CD4-positive, CD25-positive, alpha-beta regulatory T cell (primary cell): ENCODE measurements around the gene PRKAB1. TPM values are rescaled to one million over a fixed set of nuclear protein-coding genes. Genes with fewer than 3 reads are reported as not detected.

Source experiments
- ATAC-seq, 2 donors: fragments of 150-1000 bp; cut with Tn5 transposase; one replicate each; pipeline ENCODE4 v1.10.0; 2021; ENCODE audit warnings: low read depth in 2 of 2, moderate number of reproducible peaks in 2 of 2, moderate library complexity in 1 of 2
- DNase-seq, 3 donors: peaks; one replicate each; pipeline versions ENCODE4 v3.0.0 to v3.0.0-alpha.2; 2012 to 2022; ENCODE audit warnings: mixed read lengths in 1 of 3
- H3K27ac ChIP-seq: one replicate; pipeline ENCODE4 v1.7.0; 2013; ENCODE audit warnings: mild to moderate bottlenecking, low read length; ENCODE audit not compliant: insufficient read depth, poor library complexity, severe bottlenecking
- H3K27me3 ChIP-seq: one replicate; pipeline ENCODE4 v1.7.0; 2013; ENCODE audit warnings: low read length; ENCODE audit not compliant: control insufficient read depth, insufficient read depth
- H3K36me3 ChIP-seq: one replicate; pipeline ENCODE4 v1.7.0; 2013; ENCODE audit warnings: mild to moderate bottlenecking, low read length, moderate library complexity; ENCODE audit not compliant: control insufficient read depth, insufficient read depth
- H3K4me1 ChIP-seq: 2 replicates; pipeline ENCODE4 v1.7.0; 2013; ENCODE audit warnings: mild to moderate bottlenecking, low read length; ENCODE audit not compliant: insufficient read depth, control insufficient read depth, poor library complexity, severe bottlenecking
- H3K4me3 ChIP-seq: one replicate; pipeline ENCODE4 v1.7.0; 2013; ENCODE audit warnings: low read depth, mild to moderate bottlenecking, low read length, moderate library complexity
- H3K9me3 ChIP-seq, 2 experiments: 1 replicate in 1 of 2; 2 replicates in 1 of 2; pipeline ENCODE4 v1.7.0; 2013; ENCODE audit warnings: low read length in 2 of 2, mild to moderate bottlenecking in 1 of 2, moderate library complexity in 1 of 2; ENCODE audit not compliant: control insufficient read depth in 2 of 2
- H3K27ac Mint-ChIP-seq, 3 donors: one replicate each; pipeline ENCODE4 v1.8.0; 2020 to 2022; ENCODE audit warnings: mild to moderate bottlenecking in 3 of 3, mixed read lengths in 3 of 3, moderate library complexity in 2 of 3
- H3K27me3 Mint-ChIP-seq: one replicate; pipeline ENCODE4 v1.8.0; 2022; ENCODE audit warnings: mild to moderate bottlenecking, mixed read lengths
- H3K36me3 Mint-ChIP-seq: one replicate; pipeline ENCODE4 v1.8.0; 2020; ENCODE audit warnings: mixed read lengths
- H3K4me1 Mint-ChIP-seq, 4 donors: one replicate each; pipeline ENCODE4 v1.8.0; 2020 to 2022; ENCODE audit warnings: mixed read lengths in 4 of 4, mild to moderate bottlenecking in 1 of 4
- H3K4me3 Mint-ChIP-seq, 4 donors: one replicate each; pipeline ENCODE4 v1.8.0; 2020 to 2022; ENCODE audit warnings: mild to moderate bottlenecking in 4 of 4, mixed read lengths in 4 of 4, moderate library complexity in 3 of 4
- H3K9me3 Mint-ChIP-seq, 7 donors: one replicate each; pipeline ENCODE4 v1.8.0; 2020 to 2022; ENCODE audit warnings: mixed read lengths in 7 of 7, mild to moderate bottlenecking in 3 of 7, moderate library complexity in 2 of 7
- polyA plus RNA-seq, 4 donors: library from polyadenylated mRNA; unstranded; fragments of 300-500 nt; fragmentation: Illumina TruSeq; gene quantifications; one replicate each; pipeline ENCODE4 v1.2.3, GENCODE V29; 2021
- total RNA-seq: library from RNA; stranded (reverse); gene quantifications from one replicate; pipeline ENCODE4 v1.2.3, GENCODE V29; 2022

PRKAB1 gene
- total and polyA plus RNA-seq, 5 donors from 2014 or later = 23.5 to 66.2 (median 50.7) TPM

DNA sequence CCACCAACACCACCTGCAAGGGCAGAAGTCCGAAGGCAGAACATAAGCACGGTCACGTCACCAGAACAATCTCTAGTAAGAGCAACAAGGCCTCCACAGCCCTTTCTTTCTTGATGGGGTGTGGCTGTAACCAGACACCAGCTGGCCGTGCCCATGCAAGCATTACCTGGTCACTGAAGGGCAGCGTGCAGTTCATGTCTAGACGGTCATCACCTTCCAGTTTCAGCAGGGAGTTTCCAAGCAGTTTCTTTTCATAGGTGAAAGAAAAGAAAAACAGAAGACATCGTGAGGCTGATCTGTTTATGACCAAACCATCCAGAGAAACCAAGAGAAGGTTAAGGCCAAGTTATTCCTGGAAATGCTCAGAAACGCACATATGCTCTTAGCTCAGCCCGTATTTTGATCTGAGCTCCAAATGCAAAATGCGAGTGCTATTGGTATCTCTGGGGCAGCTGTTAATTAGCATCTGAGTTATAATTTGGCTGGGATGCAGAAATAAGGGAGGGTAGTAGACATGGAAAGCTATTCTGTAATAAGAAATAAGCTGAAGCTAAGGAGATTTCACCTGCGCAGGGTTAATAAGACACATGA is 42.5 kb downstream of the PRKAB1 start:
- no peak overlapping the region for H3K27ac ChIP-seq
- DNase-seq (no peak), ATAC-seq (no peak)
- peaks cover 0 to 2% (median 0%) of the 10 kb centered on the region in 4 donors for H3K4me1 Mint-ChIP-seq
- H3K27ac Mint-ChIP-seq = no peak overlapping the region
- H3K9me3 Mint-ChIP-seq = no peaks in the 10 kb centered on the region
- H3K27me3 ChIP-seq = no peaks in the 10 kb centered on the region
- H3K4me1 ChIP-seq = no peaks in the 10 kb centered on the region
- no peaks in the 10 kb centered on the region for H3K9me3 ChIP-seq
- H3K4me3 Mint-ChIP-seq = no peak overlapping the region
- peaks cover 5% of the 10 kb centered on the region for H3K36me3 ChIP-seq
- H3K27me3 Mint-ChIP-seq = no peaks in the 10 kb centered on the region
- H3K36me3 Mint-ChIP-seq = peaks cover 39% of the 10 kb centered on the region
- H3K4me3 ChIP-seq = no peak overlapping the region

GRCh38 chr12:119710965-119711551 is 43.1 kb downstream of the PRKAB1 start:
- Histone ChIP-seq H3K9me3 (no peaks in the 10 kb centered on the region), H3K27ac (no peak overlapping the region), H3K36me3 (peaks cover 5% of the 10 kb centered on the region), H3K4me1 (no peaks in the 10 kb centered on the region), H3K27me3 (no peaks in the 10 kb centered on the region), H3K4me3 (no peak overlapping the region)
- ATAC-seq = no peak
- no peak overlapping the region for H3K27ac Mint-ChIP-seq
- peaks cover 39% of the 10 kb centered on the region for H3K36me3 Mint-ChIP-seq
- no peak overlapping the region for H3K4me3 Mint-ChIP-seq
- no peak for DNase-seq
- H3K27me3 Mint-ChIP-seq = no peaks in the 10 kb centered on the region
- H3K9me3 Mint-ChIP-seq = no peaks in the 10 kb centered on the region
- peaks cover 0 to 2% (median 0%) of the 10 kb centered on the region in 4 donors for H3K4me1 Mint-ChIP-seq

- Mint-ChIP-seq H3K27ac (no peak overlapping the region), H3K27me3 (no peaks in the 10 kb centered on the region), H3K9me3 (no peaks in the 10 kb centered on the region), H3K4me3 (no peak overlapping the region), H3K36me3 (peaks cover 39% of the 10 kb centered on the region), H3K4me1 (peaks cover 0 to 2% (median 0%) of the 10 kb centered on the region in 4 donors)
- H3K36me3 ChIP-seq = peaks cover 5% of the 10 kb centered on the region
- no peaks in the 10 kb centered on the region for H3K4me1 ChIP-seq
- H3K27me3 ChIP-seq = no peaks in the 10 kb centered on the region
- no peak overlapping the region for H3K4me3 ChIP-seq
- no peak for ATAC-seq
- H3K9me3 ChIP-seq = no peaks in the 10 kb centered on the region
- no peak overlapping the region for H3K27ac ChIP-seq
- DNase-seq = no peak
These were observed 43.8 kb downstream of the PRKAB1 start for GRCh38 chr12:119711693-119712092.

GRCh38 chr12:119712721-119713120 is 44.8 kb downstream of the PRKAB1 start:
- no peak for DNase-seq
- H3K4me3 Mint-ChIP-seq = no peak overlapping the region
- no peak overlapping the region for H3K27ac Mint-ChIP-seq

DNA sequence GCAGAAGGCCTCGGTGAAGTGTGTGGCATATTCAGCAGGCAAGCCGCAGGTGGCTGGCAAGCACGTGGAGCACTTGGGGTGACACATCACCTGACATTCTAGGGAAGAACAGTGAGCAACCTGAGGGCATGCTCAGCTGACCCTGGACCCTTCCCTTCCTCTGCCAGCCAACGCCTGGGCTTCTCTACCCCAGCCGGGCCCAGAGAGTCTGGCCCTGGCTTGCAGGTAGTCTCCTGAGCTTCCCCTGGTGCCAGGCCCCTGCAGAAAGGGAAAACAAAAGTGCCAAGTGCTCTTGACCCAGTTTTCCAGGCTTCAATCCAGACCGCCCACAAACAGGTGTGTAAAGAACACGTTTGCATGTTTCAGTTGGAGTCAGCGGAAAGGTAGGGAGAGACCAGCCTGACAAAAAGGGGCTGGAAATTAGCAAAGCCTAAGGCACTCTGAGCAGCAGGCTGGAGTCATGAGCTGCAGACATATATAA is 45.7 kb downstream of the PRKAB1 start:
- no peak overlapping the region for H3K27ac ChIP-seq
- DNase-seq (no peak), ATAC-seq (no peak)
- Mint-ChIP-seq H3K27ac (no peak overlapping the region), H3K4me3 (no peak overlapping the region), H3K9me3 (no peaks in the 10 kb centered on the region), H3K36me3 (peaks cover 35% of the 10 kb centered on the region), H3K4me1 (peaks cover 0 to 2% (median 0%) of the 10 kb centered on the region in 4 donors), H3K27me3 (no peaks in the 10 kb centered on the region)
- H3K27me3 ChIP-seq = no peaks in the 10 kb centered on the region
- H3K9me3 ChIP-seq = no peaks in the 10 kb centered on the region
- no peak overlapping the region for H3K4me3 ChIP-seq
- peaks cover 5% of the 10 kb centered on the region for H3K36me3 ChIP-seq
- no peaks in the 10 kb centered on the region for H3K4me1 ChIP-seq

More at GRCh38 chr12:119712721-119713120, 44.8 kb downstream of the PRKAB1 start:
- Mint-ChIP-seq H3K36me3 (peaks cover 38% of the 10 kb centered on the region), H3K4me1 (peaks cover 0 to 2% (median 0%) of the 10 kb centered on the region in 4 donors), H3K9me3 (no peaks in the 10 kb centered on the region), H3K27me3 (no peaks in the 10 kb centered on the region)
- H3K9me3 ChIP-seq = no peaks in the 10 kb centered on the region
- no peaks in the 10 kb centered on the region for H3K27me3 ChIP-seq
- no peak overlapping the region for H3K27ac ChIP-seq
- H3K4me3 ChIP-seq = no peak overlapping the region
- H3K4me1 ChIP-seq = no peaks in the 10 kb centered on the region
- peaks cover 5% of the 10 kb centered on the region for H3K36me3 ChIP-seq
- no peak for ATAC-seq

DNA sequence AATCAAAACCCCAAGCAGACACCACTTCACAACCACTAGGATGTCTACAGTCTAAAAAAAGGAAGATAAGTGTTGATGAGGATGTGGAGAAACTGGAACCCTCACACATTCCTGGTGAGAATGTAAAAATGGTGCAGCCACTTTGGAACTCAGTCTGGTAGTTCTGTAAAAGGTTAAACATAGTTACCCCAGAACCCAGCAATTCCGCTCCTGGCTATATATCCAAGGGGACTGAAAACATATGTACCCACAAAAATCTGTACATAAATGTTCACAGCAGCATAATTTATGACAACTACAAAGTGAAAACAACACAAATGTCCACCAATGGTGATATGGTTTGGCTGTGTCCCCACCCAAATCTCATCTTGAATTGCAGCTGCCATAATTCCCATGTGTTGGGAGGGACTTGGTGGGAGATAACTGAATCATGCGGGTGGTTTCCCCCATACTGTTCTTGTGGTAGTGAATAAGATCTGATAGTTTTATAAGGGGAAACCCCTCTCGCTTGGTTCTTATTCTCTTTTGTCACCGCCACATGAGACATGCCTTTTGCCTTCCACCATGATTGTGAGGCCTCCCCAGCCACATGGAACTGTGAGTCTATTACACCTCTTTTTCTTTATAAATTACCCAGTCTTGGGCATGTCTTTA is 46.8 kb downstream of the PRKAB1 start:
- peaks cover 0 to 2% (median 0%) of the 10 kb centered on the region in 4 donors for H3K4me1 Mint-ChIP-seq
- DNase-seq = no peak
- ATAC-seq = no peak
- H3K9me3 Mint-ChIP-seq = no peaks in the 10 kb centered on the region
- peaks cover 27% of the 10 kb centered on the region for H3K36me3 Mint-ChIP-seq
- no peaks in the 10 kb centered on the region for H3K27me3 Mint-ChIP-seq
- peaks cover 5% of the 10 kb centered on the region for H3K36me3 ChIP-seq
- no peaks in the 10 kb centered on the region for H3K4me1 ChIP-seq
- H3K4me3 ChIP-seq = no peak overlapping the region
- peak overlapping the region in 1 of 4 donors; percentile 44 for H3K4me3 Mint-ChIP-seq
- H3K27me3 ChIP-seq = no peaks in the 10 kb centered on the region
- no peak overlapping the region for H3K27ac Mint-ChIP-seq
- no peak overlapping the region for H3K27ac ChIP-seq
- no peaks in the 10 kb centered on the region for H3K9me3 ChIP-seq

- Histone ChIP-seq H3K9me3 (no peaks in the 10 kb centered on the region), H3K4me3 (no peak overlapping the region), H3K36me3 (peaks cover 5% of the 10 kb centered on the region), H3K27me3 (no peaks in the 10 kb centered on the region), H3K4me1 (no peaks in the 10 kb centered on the region), H3K27ac (no peak overlapping the region)
- H3K4me1 Mint-ChIP-seq = peaks cover 0 to 2% (median 0%) of the 10 kb centered on the region in 4 donors
- no peaks in the 10 kb centered on the region for H3K9me3 Mint-ChIP-seq
- DNase-seq (no peak), ATAC-seq (no peak)
- H3K27ac Mint-ChIP-seq = no peak overlapping the region
- H3K36me3 Mint-ChIP-seq = peaks cover 26% of the 10 kb centered on the region
- peak overlapping the region in 1 of 4 donors; percentile 44 for H3K4me3 Mint-ChIP-seq
- no peaks in the 10 kb centered on the region for H3K27me3 Mint-ChIP-seq
These were observed 47.3 kb downstream of the PRKAB1 start for GRCh38 chr12:119715268-119715620.
